SK-N-SH treated with all-trans-retinoic acid at 6 μM for 48 hours (cell line): Measurements from ENCODE around the gene PLSCR5.

Source experiments
- ATAC-seq: fragments of 200-7000 bp; cut with Tn5 transposase; 3 replicates; pipeline ENCODE4 v1.9.1; 2020; ENCODE audit warnings: mild to moderate bottlenecking, moderate library complexity
- ARNTL ChIP-seq: fragments of 450-650 bp; formaldehyde crosslinking; IDR thresholded peaks from 2 replicates; pipeline ENCODE4 v1.5.0; 2020; ENCODE audit warnings: low read depth, mild to moderate bottlenecking, moderate library complexity, borderline replicate concordance
- ESRRG ChIP-seq: fragments of 250-450 bp; sonication (Bioruptor Pico); IDR thresholded peaks from 2 replicates; pipeline ENCODE4 v1.6.1; 2021; ENCODE audit warnings: mild to moderate bottlenecking
- GLIS3 ChIP-seq: fragments of 250-450 bp; sonication (Bioruptor Pico); IDR thresholded peaks from 2 replicates; pipeline ENCODE4 v1.5.0; 2020; ENCODE audit warnings: mild to moderate bottlenecking, moderate library complexity
- ISL1 ChIP-seq: fragments of 250-450 bp; sonication (Bioruptor Pico); IDR thresholded peaks from 2 replicates; pipeline ENCODE4 v2.1.2; 2022; ENCODE audit warnings: mild to moderate bottlenecking, moderate library complexity
- OSR1 ChIP-seq: fragments of 250-450 bp; sonication (Bioruptor Pico); IDR thresholded peaks from 2 replicates; pipeline ENCODE4 v1.8.0; 2022; ENCODE audit warnings: moderate library complexity, mild to moderate bottlenecking, inconsistent platforms
- PPARA ChIP-seq: fragments of 250-450 bp; sonication (Bioruptor Pico); IDR thresholded peaks from 2 replicates; pipeline ENCODE4 v1.5.0; 2020; ENCODE audit warnings: mild to moderate bottlenecking, borderline replicate concordance
- RARB ChIP-seq: fragments of 250-450 bp; sonication (Bioruptor Pico); IDR thresholded peaks from 2 replicates; pipeline ENCODE4 v1.8.0; 2021; ENCODE audit warnings: mild to moderate bottlenecking, moderate library complexity
- SNAI2 ChIP-seq: fragments of 250-450 bp; sonication (Bioruptor Pico); IDR thresholded peaks from 2 replicates; pipeline ENCODE4 v1.5.0; 2020; ENCODE audit warnings: mild to moderate bottlenecking, moderate library complexity
- TCF4 ChIP-seq: fragments of 250-450 bp; sonication (Bioruptor Pico); IDR thresholded peaks from 2 replicates; pipeline ENCODE4 v1.8.0; 2021; ENCODE audit warnings: mild to moderate bottlenecking, moderate library complexity, borderline replicate concordance
- TOX ChIP-seq: fragments of 250-450 bp; sonication (Bioruptor Pico); IDR thresholded peaks from 2 replicates; pipeline ENCODE4 v1.8.0; 2021; ENCODE audit warnings: mild to moderate bottlenecking, moderate library complexity, borderline replicate concordance
- ZFP3 ChIP-seq: fragments of 250-450 bp; sonication (Bioruptor Pico); IDR thresholded peaks from 2 replicates; pipeline ENCODE4 v1.5.0; 2020; ENCODE audit warnings: mild to moderate bottlenecking, moderate library complexity
- ZFP30 ChIP-seq: fragments of 450-650 bp; formaldehyde crosslinking; IDR thresholded peaks from 2 replicates; pipeline ENCODE4 v1.5.0; 2022; ENCODE audit warnings: mild to moderate bottlenecking, moderate library complexity
- ZNF565 ChIP-seq: fragments of 450-650 bp; formaldehyde crosslinking; conservative IDR thresholded peaks from 2 replicates; pipeline ENCODE4 v1.5.0; 2020; ENCODE audit warnings: low read depth, mild to moderate bottlenecking, moderate library complexity
- ZNF70 ChIP-seq: fragments of 450-650 bp; formaldehyde crosslinking; IDR thresholded peaks from 2 replicates; pipeline ENCODE4 v1.5.0; 2020; ENCODE audit warnings: mild to moderate bottlenecking, moderate library complexity
- TF ChIP-seq, protein P1 (sequence below): fragments of 250-450 bp; sonication (Bioruptor Pico); IDR thresholded peaks from 2 replicates; pipeline ENCODE4 v1.8.0; 2020; ENCODE audit warnings: mild to moderate bottlenecking, moderate library complexity, borderline replicate concordance
- TF ChIP-seq, protein P2 (sequence below): fragments of 250-450 bp; sonication (Bioruptor Pico); IDR thresholded peaks from 2 replicates; pipeline ENCODE4 v1.5.1; 2021; ENCODE audit warnings: mild to moderate bottlenecking, moderate library complexity
- TF ChIP-seq, protein P3 (sequence below): fragments of 250-450 bp; sonication (Bioruptor Pico); IDR thresholded peaks from 2 replicates; pipeline ENCODE4 v1.8.0; 2021; ENCODE audit warnings: low read depth, mild to moderate bottlenecking, moderate library complexity, borderline replicate concordance
- TF ChIP-seq, protein P4 (sequence below): fragments of 250-450 bp; sonication (Bioruptor Pico); IDR thresholded peaks from 2 replicates; pipeline ENCODE4 v1.5.1; 2020; ENCODE audit warnings: low read depth, mild to moderate bottlenecking, moderate library complexity

Gene PLSCR5

GRCh38 chr3:146555311-146555710 is 49.8 kb downstream of the PLSCR5 start (continued):
- TF ChIP-seq PPARA = no peak
- TF ChIP-seq SNAI2 (CRISPR knock-in tag) = no peak
- TF ChIP-seq, protein P1, sequence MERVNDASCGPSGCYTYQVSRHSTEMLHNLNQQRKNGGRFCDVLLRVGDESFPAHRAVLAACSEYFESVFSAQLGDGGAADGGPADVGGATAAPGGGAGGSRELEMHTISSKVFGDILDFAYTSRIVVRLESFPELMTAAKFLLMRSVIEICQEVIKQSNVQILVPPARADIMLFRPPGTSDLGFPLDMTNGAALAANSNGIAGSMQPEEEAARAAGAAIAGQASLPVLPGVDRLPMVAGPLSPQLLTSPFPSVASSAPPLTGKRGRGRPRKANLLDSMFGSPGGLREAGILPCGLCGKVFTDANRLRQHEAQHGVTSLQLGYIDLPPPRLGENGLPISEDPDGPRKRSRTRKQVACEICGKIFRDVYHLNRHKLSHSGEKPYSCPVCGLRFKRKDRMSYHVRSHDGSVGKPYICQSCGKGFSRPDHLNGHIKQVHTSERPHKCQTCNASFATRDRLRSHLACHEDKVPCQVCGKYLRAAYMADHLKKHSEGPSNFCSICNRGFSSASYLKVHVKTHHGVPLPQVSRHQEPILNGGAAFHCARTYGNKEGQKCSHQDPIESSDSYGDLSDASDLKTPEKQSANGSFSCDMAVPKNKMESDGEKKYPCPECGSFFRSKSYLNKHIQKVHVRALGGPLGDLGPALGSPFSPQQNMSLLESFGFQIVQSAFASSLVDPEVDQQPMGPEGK (CRISPR knock-in tag) = no peak

- no peak for TF ChIP-seq ISL1 (CRISPR knock-in tag)
- TF ChIP-seq OSR1 (CRISPR knock-in tag) = no peak
- no peak for TF ChIP-seq PPARA
- no peak for TF ChIP-seq RARB (CRISPR knock-in tag)
- no peak for TF ChIP-seq SNAI2 (CRISPR knock-in tag)
- TF ChIP-seq, protein P1 (CRISPR knock-in tag) = no peak
- TF ChIP-seq, protein P2, sequence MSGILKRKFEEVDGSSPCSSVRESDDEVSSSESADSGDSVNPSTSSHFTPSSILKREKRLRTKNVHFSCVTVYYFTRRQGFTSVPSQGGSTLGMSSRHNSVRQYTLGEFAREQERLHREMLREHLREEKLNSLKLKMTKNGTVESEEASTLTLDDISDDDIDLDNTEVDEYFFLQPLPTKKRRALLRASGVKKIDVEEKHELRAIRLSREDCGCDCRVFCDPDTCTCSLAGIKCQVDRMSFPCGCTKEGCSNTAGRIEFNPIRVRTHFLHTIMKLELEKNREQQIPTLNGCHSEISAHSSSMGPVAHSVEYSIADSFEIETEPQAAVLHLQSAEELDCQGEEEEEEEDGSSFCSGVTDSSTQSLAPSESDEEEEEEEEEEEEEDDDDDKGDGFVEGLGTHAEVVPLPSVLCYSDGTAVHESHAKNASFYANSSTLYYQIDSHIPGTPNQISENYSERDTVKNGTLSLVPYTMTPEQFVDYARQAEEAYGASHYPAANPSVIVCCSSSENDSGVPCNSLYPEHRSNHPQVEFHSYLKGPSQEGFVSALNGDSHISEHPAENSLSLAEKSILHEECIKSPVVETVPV = no peak
- TF ChIP-seq, protein P3, sequence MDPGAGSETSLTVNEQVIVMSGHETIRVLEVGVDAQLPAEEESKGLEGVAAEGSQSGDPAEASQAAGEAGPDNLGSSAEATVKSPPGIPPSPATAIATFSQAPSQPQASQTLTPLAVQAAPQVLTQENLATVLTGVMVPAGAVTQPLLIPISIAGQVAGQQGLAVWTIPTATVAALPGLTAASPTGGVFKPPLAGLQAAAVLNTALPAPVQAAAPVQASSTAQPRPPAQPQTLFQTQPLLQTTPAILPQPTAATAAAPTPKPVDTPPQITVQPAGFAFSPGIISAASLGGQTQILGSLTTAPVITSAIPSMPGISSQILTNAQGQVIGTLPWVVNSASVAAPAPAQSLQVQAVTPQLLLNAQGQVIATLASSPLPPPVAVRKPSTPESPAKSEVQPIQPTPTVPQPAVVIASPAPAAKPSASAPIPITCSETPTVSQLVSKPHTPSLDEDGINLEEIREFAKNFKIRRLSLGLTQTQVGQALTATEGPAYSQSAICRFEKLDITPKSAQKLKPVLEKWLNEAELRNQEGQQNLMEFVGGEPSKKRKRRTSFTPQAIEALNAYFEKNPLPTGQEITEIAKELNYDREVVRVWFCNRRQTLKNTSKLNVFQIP (CRISPR knock-in tag) = no peak
- no peak for TF ChIP-seq TCF4 (CRISPR knock-in tag)
- no peak for TF ChIP-seq ZNF565 (CRISPR knock-in tag)
- TF ChIP-seq ZNF70 = no peak
- no peak for ATAC-seq
Measured at GRCh38 chr3:146554151-146554760, 50.9 kb downstream of the PLSCR5 start.

DNA sequence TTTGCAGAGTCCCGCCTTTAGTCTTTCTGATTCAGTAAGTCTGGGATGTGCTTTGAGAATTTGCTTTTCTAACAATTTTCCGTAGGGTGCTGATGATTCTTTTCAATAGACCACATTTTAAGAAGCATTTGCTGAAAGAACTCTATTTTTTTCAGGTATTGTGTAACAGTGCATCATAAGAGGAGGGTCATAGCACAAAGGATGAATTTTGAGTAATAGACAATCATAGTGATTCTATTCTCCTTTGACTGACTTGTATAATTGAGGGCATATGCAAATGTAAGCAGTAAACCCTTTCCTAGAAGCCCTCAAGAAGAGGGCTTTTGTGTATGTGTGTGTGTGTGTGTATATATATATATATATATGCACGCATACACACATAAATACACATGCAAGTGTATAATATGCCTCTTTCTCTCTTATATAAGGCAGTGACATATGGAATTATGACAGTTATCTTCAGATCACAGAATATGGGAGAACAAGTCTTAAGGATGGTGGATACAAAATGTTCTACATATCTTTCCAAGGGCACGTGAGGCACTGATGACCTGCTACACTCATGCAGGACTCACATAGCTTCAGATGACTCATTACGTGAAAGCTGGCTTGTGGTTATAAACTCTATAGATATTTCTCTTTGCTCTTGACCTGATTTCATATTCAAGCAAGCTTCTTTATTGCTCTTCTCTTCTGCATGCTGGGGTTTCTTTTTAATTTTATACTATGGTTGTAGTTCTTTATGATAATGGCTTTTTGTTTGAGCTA is 54.2 kb downstream of the PLSCR5 start:
- peak; percentile 97 for ATAC-seq
- TF ChIP-seq, protein P2 = no peak
- TF ChIP-seq OSR1 (CRISPR knock-in tag) (no peak), ARNTL (CRISPR knock-in tag) (no peak), TOX (CRISPR knock-in tag) (no peak), ESRRG (no peak), ISL1 (CRISPR knock-in tag) (no peak), SNAI2 (CRISPR knock-in tag) (no peak), TCF4 (CRISPR knock-in tag) (no peak), GLIS3 (no peak), PPARA (no peak), ZNF70 (no peak), ZFP3 (no peak), ZFP30 (CRISPR knock-in tag) (no peak)
- TF ChIP-seq, protein P1 (CRISPR knock-in tag) = no peak
- TF ChIP-seq, protein P4, sequence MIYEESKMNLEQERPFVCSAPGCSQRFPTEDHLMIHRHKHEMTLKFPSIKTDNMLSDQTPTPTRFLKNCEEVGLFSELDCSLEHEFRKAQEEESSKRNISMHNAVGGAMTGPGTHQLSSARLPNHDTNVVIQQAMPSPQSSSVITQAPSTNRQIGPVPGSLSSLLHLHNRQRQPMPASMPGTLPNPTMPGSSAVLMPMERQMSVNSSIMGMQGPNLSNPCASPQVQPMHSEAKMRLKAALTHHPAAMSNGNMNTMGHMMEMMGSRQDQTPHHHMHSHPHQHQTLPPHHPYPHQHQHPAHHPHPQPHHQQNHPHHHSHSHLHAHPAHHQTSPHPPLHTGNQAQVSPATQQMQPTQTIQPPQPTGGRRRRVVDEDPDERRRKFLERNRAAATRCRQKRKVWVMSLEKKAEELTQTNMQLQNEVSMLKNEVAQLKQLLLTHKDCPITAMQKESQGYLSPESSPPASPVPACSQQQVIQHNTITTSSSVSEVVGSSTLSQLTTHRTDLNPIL (CRISPR knock-in tag) = no peak
- TF ChIP-seq, protein P3 (CRISPR knock-in tag) = no peak
